GM10266 (cell line): ENCODE data around the gene KIAA0232.

Experiments
- DNase-seq: peaks from one replicate; pipeline ENCODE4 v3.0.0; 2012; ENCODE audit errors: extremely low spot score
- CTCF ChIP-seq: IDR thresholded peaks from 2 replicates; pipeline ENCODE4 v1.5.1; 2012; ENCODE audit warnings: mild to moderate bottlenecking, low read depth; ENCODE audit not compliant: control insufficient read depth, insufficient read depth; ENCODE audit errors: missing control alignments

Gene KIAA0232

GRCh38 chr4:6845574-6845973 is 63.0 kb downstream of the KIAA0232 start:
- no peak for TF ChIP-seq CTCF
- no peak for DNase-seq

- no peak for DNase-seq
- TF ChIP-seq CTCF: no peak
Observed at GRCh38 chr4:6847178-6847577, 64.7 kb downstream of the KIAA0232 start.

- DNase-seq: no peak
- TF ChIP-seq CTCF: no peak
Observed at GRCh38 chr4:6848717-6849305, 66.3 kb downstream of the KIAA0232 start.

GRCh38 chr4:6849691-6850090 is 67.2 kb downstream of the KIAA0232 start:
- no peak for DNase-seq
- no peak for TF ChIP-seq CTCF

GRCh38 chr4:6851431-6851830 is 68.9 kb downstream of the KIAA0232 start:
- no peak for TF ChIP-seq CTCF
- no peak for DNase-seq

GRCh38 chr4:6851962-6852361 is 69.4 kb downstream of the KIAA0232 start:
- no peak for DNase-seq

More at GRCh38 chr4:6851962-6852361, 69.4 kb downstream of the KIAA0232 start:
- TF ChIP-seq CTCF: no peak
